Thymus (tissue), 11 donors: Measurements from ENCODE around the gene NUP98. TPM values are rescaled to one million over a fixed set of nuclear protein-coding genes. Genes with fewer than 3 reads are reported as not detected.
"Not testable (repeated sequence)": the region's sequence is repeated elsewhere in the genome, so short reads cannot be mapped to it uniquely, and the experiment has no call there.

ENCODE experiments used
- DNase-seq, 9 donors: peaks; one replicate each; pipeline ENCODE4 v3.0.0-alpha.2; 2013; ENCODE audit warnings: low spot score in 9 of 9, low read depth in 6 of 9, missing footprints in 1 of 9
- H3K27ac ChIP-seq, 2 donors: one replicate each; pipeline ENCODE4 v1.5.1; 2013; ENCODE audit warnings: control low read depth in 1 of 2, low read depth in 1 of 2, low read length in 1 of 2, mild to moderate bottlenecking in 1 of 2, moderate library complexity in 1 of 2
- H3K27me3 ChIP-seq, 2 donors: one replicate each; pipeline ENCODE4 v1.5.1; 2013; ENCODE audit warnings: low read length in 1 of 2; ENCODE audit not compliant: control insufficient read depth in 2 of 2, insufficient read depth in 1 of 2
- H3K36me3 ChIP-seq, 2 donors: one replicate each; pipeline ENCODE4 v1.5.1; 2013; ENCODE audit warnings: low read length in 1 of 2, mild to moderate bottlenecking in 1 of 2, moderate library complexity in 1 of 2; ENCODE audit not compliant: control insufficient read depth in 2 of 2, insufficient read depth in 2 of 2
- H3K4me1 ChIP-seq, 2 donors: one replicate each; pipeline ENCODE4 v1.5.1; 2013; ENCODE audit warnings: low read length in 2 of 2; ENCODE audit not compliant: control insufficient read depth in 2 of 2, insufficient read depth in 2 of 2
- H3K4me3 ChIP-seq, 2 donors: one replicate each; pipeline ENCODE4 v1.5.1; 2013; ENCODE audit warnings: low read length in 2 of 2, control low read depth in 1 of 2, mild to moderate bottlenecking in 1 of 2
- H3K9me3 ChIP-seq, 2 donors: one replicate each; pipeline ENCODE4 v1.5.1; 2013; ENCODE audit warnings: low read length in 1 of 2, mild to moderate bottlenecking in 1 of 2; ENCODE audit not compliant: control insufficient read depth in 2 of 2, insufficient read depth in 1 of 2
- WGBS: extraction: QIAGEN DNeasy Blood & Tissue Kit; methylation state at CpG from one replicate; pipeline ENCODE4 v1.1.7; 2013; 5-methylcytosine and 5-hydroxymethylcytosine counted together
- polyA plus RNA-seq: library from polyadenylated mRNA; stranded (reverse); fragments of 200-250 nt; gene quantifications from one replicate; pipeline ENCODE4 v1.2.3, GENCODE V29; 2013
- total RNA-seq: library from RNA; stranded (reverse); fragments of 120-200 nt; gene quantifications from one replicate; pipeline ENCODE4 v1.2.4, GENCODE V29; 2013
- donor health status: healthy.

Gene NUP98
- total and polyA plus RNA-seq, 2 donors: 23.0 to 59.0 TPM

GRCh38 chr11:3796002-3796311 lies 1.4 kb downstream of the NUP98 start:
- DNase-seq: no peak
- H3K27ac ChIP-seq: no peak overlapping the region
- H3K9me3 ChIP-seq: no peaks in the 10 kb centered on the region
- H3K4me3 ChIP-seq: peak overlapping the region; percentile 91 to 93
- 45% methylated on average over 6 of the region's 6 CpGs for WGBS
- peaks cover 19 to 25% of the 10 kb centered on the region in 2 donors for H3K36me3 ChIP-seq
- no peaks in the 10 kb centered on the region for H3K27me3 ChIP-seq
- H3K4me1 ChIP-seq: peaks cover 7 to 19% of the 10 kb centered on the region in 2 donors

- H3K4me1 ChIP-seq: peaks cover 7 to 19% of the 10 kb centered on the region in 2 donors
- no peak overlapping the region for H3K27ac ChIP-seq
- H3K4me3 ChIP-seq: peak overlapping the region; percentile 91 to 93
- no peaks in the 10 kb centered on the region for H3K27me3 ChIP-seq
- no peak for DNase-seq
- WGBS: 94% methylated on average over 8 of the region's 8 CpGs
- H3K9me3 ChIP-seq: no peaks in the 10 kb centered on the region
- H3K36me3 ChIP-seq: peaks cover 19 to 26% of the 10 kb centered on the region in 2 donors
Observed at GRCh38 chr11:3795131-3796001, 2.0 kb downstream of the NUP98 start.

GRCh38 chr11:3794387-3794786 lies 3.0 kb downstream of the NUP98 start:
- not testable (repeated sequence) for H3K27me3 ChIP-seq, H3K27ac ChIP-seq, DNase-seq, H3K9me3 ChIP-seq, H3K4me3 ChIP-seq
- H3K36me3 ChIP-seq: peaks cover 19 to 31% of the 10 kb centered on the region in 2 donors
- WGBS: 97% methylated on average over 10 of the region's 10 CpGs
- peaks cover 7 to 19% of the 10 kb centered on the region in 2 donors for H3K4me1 ChIP-seq

GRCh38 chr11:3786781-3787428 lies 10.4 kb downstream of the NUP98 start:
- Histone ChIP-seq H3K36me3 (peaks cover 9 to 23% of the 10 kb centered on the region in 2 donors), H3K4me3 (no peak overlapping the region), H3K27me3 (no peaks in the 10 kb centered on the region), H3K9me3 (no peaks in the 10 kb centered on the region), H3K27ac (no peak overlapping the region), H3K4me1 (peaks cover 0 to 11% of the 10 kb centered on the region in 2 donors)
- no peak for DNase-seq
- WGBS: 78% methylated on average over 8 of the region's 8 CpGs

GRCh38 chr11:3783611-3784010 lies 13.7 kb downstream of the NUP98 start:
- Histone ChIP-seq H3K27ac (no peak overlapping the region), H3K4me1 (peaks cover 0 to 11% of the 10 kb centered on the region in 2 donors), H3K36me3 (peaks cover 22 to 42% of the 10 kb centered on the region in 2 donors), H3K4me3 (no peak overlapping the region), H3K9me3 (no peaks in the 10 kb centered on the region), H3K27me3 (no peaks in the 10 kb centered on the region)
- 95% methylated on average over 4 of the region's 4 CpGs for WGBS
- no peak for DNase-seq

- H3K4me1 ChIP-seq: peaks cover 0 to 11% of the 10 kb centered on the region in 2 donors
- no peaks in the 10 kb centered on the region for H3K27me3 ChIP-seq
- peaks cover 22 to 49% of the 10 kb centered on the region in 2 donors for H3K36me3 ChIP-seq
- no peaks in the 10 kb centered on the region for H3K9me3 ChIP-seq
- H3K27ac ChIP-seq: no peak overlapping the region
- H3K4me3 ChIP-seq: no peak overlapping the region
- no peak for DNase-seq
- WGBS: 98% methylated on average over 5 of the region's 5 CpGs
Observed at GRCh38 chr11:3782963-3783362, 14.4 kb downstream of the NUP98 start.

- no peak overlapping the region for H3K27ac ChIP-seq
- no peaks in the 10 kb centered on the region for H3K9me3 ChIP-seq
- H3K27me3 ChIP-seq: no peaks in the 10 kb centered on the region
- DNase-seq: no peak
- peaks cover 25 to 57% of the 10 kb centered on the region in 2 donors for H3K36me3 ChIP-seq
- H3K4me3 ChIP-seq: no peak overlapping the region
- H3K4me1 ChIP-seq: peaks cover 0 to 11% of the 10 kb centered on the region in 2 donors
- 39% methylated on average over 2 of the region's 2 CpGs for WGBS
Observed at GRCh38 chr11:3781423-3781822, 15.9 kb downstream of the NUP98 start.

- peaks cover 64 to 89% of the 10 kb centered on the region in 2 donors for H3K36me3 ChIP-seq
- DNase-seq: no peak
- WGBS: 82% methylated on average over 7 of the region's 7 CpGs
Observed at GRCh38 chr11:3775736-3776406, 21.5 kb downstream of the NUP98 start.

GRCh38 chr11:3773180-3773579 lies 24.2 kb downstream of the NUP98 start:
- peaks cover 66 to 85% of the 10 kb centered on the region in 2 donors for H3K36me3 ChIP-seq
- H3K27me3 ChIP-seq: no peaks in the 10 kb centered on the region
- no peak overlapping the region for H3K27ac ChIP-seq
- no peaks in the 10 kb centered on the region for H3K4me1 ChIP-seq
- H3K9me3 ChIP-seq: no peaks in the 10 kb centered on the region
- WGBS: 97% methylated on average over 4 of the region's 4 CpGs
- no peak for DNase-seq
- H3K4me3 ChIP-seq: no peak overlapping the region

More at GRCh38 chr11:3775736-3776406, 21.5 kb downstream of the NUP98 start:
- Histone ChIP-seq H3K27me3 (no peaks in the 10 kb centered on the region), H3K4me1 (no peaks in the 10 kb centered on the region), H3K27ac (no peak overlapping the region), H3K9me3 (no peaks in the 10 kb centered on the region), H3K4me3 (no peak overlapping the region)
